ENCODE data around the gene HPSE2.

HPSE2 gene

DNA sequence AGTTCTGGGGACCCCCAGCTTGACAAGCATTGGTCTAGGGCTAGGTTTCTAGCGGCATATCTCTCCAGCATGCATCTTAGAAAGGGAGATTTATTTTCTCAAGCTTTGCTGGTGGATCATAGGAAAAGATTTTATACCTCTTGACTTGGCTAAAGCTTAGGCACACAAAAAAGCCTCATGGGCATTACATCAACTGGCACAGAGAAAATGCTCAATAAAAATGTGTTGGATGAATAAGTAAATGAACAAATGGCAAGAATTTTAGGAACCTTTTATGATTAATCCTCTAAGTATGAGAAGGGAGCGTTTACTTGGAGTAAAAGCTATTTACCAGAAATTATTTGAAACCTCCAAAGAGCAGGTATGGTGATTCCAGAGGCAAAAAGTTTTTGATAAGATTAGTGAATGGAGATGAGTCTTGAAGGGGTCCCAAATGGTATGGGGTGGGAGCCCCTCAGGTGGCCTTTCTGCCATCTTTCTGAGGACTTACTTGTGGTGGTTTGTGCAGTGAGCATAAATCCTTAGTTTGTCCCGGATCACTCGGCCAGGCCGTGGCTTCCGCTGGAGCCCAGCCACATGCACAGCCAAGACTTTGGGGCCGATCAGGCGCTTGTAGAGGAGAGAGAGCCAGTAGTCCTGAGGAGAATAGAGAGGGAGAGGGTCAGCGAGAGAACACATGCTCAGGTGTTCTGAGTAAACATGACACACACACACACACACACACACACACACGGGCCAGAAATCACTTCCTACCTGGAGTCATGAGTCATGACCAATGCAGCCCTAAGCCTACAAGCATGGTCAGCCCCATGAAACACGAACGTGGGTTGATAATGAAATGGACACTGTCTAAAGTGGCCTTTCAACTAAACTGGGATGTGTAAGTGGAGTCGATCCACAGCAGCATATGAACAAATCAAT lies 745.8 kb downstream of the HPSE2 start:
- peaks cover 8% of the 10 kb centered on the region for H3K27me3 Mint-ChIP-seq (ENCODE audit: low read depth)
- H3K27ac Mint-ChIP-seq = no peak overlapping the region
- H3K9me3 Mint-ChIP-seq = no peaks in the 10 kb centered on the region
- H3K4me3 Mint-ChIP-seq = no peak overlapping the region
- no peaks in the 10 kb centered on the region for H3K36me3 Mint-ChIP-seq (ENCODE audit: low read depth)
- H3K4me1 Mint-ChIP-seq (ENCODE audit: low read depth) = peaks cover 1% of the 10 kb centered on the region

DNA sequence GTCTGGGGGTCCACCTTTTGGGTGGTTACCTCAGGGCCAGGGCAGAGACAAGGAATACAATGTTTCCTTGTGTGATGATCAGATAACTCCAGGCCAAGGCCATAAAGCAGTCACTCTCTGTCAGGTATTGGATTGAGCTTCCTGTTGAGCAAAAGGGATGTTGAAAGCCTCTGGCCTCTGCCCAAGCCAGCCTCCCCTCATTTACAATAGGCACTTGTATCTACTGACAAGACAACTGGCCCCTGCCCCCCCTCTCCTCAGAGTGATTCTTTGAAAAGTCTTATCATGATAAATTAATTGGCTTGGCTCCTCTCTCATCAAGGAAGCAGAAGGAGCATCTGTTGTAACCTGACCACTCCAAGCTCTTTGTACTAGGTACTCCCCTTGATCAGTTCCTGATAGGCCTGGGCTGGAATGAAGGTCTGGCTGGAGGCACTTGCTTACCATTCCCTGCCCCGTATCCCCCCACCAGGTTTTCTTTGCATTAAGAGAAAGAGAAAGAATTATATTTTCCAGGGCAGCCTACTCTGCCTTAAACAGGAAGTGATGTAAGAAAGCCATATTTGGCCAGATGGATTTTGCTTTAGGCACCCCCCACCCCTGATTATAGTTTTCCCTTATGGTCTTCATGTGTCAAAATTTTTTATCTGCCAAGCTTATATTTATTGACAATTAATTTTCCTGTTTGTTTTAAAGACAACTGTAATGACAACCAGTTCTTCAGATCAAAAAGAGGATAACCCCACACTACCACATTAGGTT lies 746.8 kb downstream of the HPSE2 start:
- Mint-ChIP-seq H3K4me1 (ENCODE audit: low read depth) (peaks cover 1% of the 10 kb centered on the region), H3K4me3 (no peak overlapping the region), H3K36me3 (ENCODE audit: low read depth) (no peaks in the 10 kb centered on the region), H3K27ac (no peak overlapping the region), H3K27me3 (ENCODE audit: low read depth) (peaks cover 8% of the 10 kb centered on the region), H3K9me3 (no peaks in the 10 kb centered on the region)

DNA sequence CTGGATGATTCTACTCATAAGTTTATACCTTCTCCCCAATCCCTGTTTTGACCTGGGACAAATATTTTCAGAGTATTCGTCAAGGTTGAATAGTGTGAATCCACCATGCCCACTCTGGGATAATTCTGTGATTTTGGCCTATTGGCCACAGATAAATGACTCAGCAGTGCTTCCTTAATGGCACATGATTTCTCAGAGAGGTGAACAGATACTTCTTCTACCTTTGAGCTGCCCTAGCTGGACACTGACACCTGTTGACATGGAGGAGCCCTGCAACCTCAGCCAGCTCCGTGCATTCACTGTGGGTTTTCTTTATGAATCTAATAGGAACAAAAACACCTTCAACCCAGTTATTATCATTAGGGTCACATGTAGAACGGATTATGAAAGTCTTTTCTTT lies 748.0 kb downstream of the HPSE2 start:
- Mint-ChIP-seq H3K9me3 (no peaks in the 10 kb centered on the region), H3K36me3 (ENCODE audit: low read depth) (no peaks in the 10 kb centered on the region), H3K27ac (no peak overlapping the region), H3K4me3 (no peak overlapping the region), H3K27me3 (ENCODE audit: low read depth) (peaks cover 8% of the 10 kb centered on the region), H3K4me1 (ENCODE audit: low read depth) (peaks cover 1% of the 10 kb centered on the region)

DNA sequence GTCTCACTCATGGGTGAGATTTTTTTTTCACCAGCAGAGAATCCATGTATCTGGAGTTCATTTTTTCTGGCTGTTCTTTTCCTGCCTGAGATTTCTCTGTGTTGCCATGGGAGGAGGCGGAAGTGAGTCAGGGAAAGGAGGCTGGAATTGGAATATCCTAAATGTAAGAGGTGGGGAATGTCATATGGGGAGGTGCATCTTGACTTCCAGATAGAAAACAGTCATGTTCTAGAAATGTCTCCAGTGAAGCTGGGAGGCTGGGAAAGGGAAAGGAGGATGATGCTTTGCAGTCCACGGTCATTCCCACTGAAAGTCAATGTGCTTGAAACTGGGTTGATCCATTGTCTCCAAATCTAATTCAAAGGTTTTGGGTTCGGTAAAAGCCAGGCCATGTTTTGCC lies 749.2 kb downstream of the HPSE2 start:
- H3K4me1 Mint-ChIP-seq (ENCODE audit: low read depth) = peaks cover 1% of the 10 kb centered on the region
- no peaks in the 10 kb centered on the region for H3K9me3 Mint-ChIP-seq
- no peaks in the 10 kb centered on the region for H3K36me3 Mint-ChIP-seq (ENCODE audit: low read depth)
- no peak overlapping the region for H3K4me3 Mint-ChIP-seq
- H3K27me3 Mint-ChIP-seq (ENCODE audit: low read depth) = peaks cover 8% of the 10 kb centered on the region
- H3K27ac Mint-ChIP-seq = no peak overlapping the region

DNA sequence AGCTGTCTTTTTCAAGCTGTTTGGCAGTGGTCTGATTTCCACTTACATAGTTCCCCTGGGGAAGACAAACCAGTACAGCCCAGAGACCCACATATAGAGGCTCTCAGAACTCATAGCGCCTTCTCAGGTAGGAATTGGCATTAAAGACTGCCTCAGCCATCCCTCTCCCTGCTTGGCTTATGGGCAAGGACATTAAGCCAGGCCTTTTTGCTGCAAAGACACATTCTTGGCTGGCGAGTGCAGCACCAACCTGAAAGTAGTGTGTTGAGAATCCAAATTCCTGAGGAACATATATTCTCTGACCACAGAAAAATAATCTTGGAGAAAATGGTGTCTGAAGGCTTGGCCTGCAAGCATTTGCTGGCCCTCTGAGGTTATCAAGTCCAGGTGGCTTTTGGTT lies 749.7 kb downstream of the HPSE2 start:
- Mint-ChIP-seq H3K9me3 (no peaks in the 10 kb centered on the region), H3K4me3 (no peak overlapping the region), H3K4me1 (ENCODE audit: low read depth) (peaks cover 1% of the 10 kb centered on the region), H3K27ac (no peak overlapping the region), H3K36me3 (ENCODE audit: low read depth) (no peaks in the 10 kb centered on the region), H3K27me3 (ENCODE audit: low read depth) (peaks cover 8% of the 10 kb centered on the region)

DNA sequence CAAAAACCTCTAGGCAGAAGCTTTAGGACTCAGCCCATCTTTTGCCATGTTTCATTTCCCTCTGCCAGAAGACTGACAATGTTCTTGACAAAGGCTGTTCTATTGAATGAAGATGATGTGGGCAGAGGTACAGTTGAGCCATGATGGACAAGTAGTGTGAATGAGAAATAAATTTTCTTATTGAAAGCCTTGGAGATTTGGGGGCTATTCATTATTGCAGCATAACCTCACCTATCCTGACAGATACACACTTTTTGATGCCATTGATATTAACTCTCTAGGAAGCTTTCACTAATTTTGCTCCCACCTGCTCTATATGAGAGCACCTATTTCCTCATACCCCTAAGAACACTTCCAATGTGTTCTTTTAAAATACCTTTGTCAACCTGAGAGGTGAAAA lies 752.0 kb downstream of the HPSE2 start:
- no peaks in the 10 kb centered on the region for H3K36me3 Mint-ChIP-seq (ENCODE audit: low read depth)
- no peaks in the 10 kb centered on the region for H3K9me3 Mint-ChIP-seq
- H3K27ac Mint-ChIP-seq = no peak overlapping the region
- H3K4me1 Mint-ChIP-seq (ENCODE audit: low read depth) = no peaks in the 10 kb centered on the region
- no peak overlapping the region for H3K4me3 Mint-ChIP-seq
- peaks cover 8% of the 10 kb centered on the region for H3K27me3 Mint-ChIP-seq (ENCODE audit: low read depth)

DNA sequence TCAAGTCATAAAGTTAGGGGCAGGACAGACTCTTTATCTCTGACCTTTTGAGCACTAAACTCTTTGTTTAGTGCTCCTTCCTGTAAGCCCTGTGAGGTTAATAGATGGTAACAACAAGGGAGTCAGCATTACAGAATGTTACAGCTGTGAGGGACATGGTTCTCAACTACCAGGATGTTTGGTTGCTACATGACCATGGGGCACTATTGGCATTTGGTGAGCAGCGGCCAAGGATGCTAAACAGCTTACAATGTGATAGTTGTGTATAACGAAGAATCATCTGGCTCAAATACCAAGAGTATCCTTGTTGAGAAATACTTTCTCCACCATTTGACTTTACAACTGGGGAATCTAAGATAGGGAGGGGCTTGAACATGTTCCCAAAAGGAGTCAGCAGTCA lies 753.6 kb downstream of the HPSE2 start:
- Mint-ChIP-seq H3K4me1 (ENCODE audit: low read depth) (no peaks in the 10 kb centered on the region), H3K4me3 (no peak overlapping the region), H3K27me3 (ENCODE audit: low read depth) (peaks cover 8% of the 10 kb centered on the region), H3K36me3 (ENCODE audit: low read depth) (no peaks in the 10 kb centered on the region), H3K27ac (no peak overlapping the region), H3K9me3 (no peaks in the 10 kb centered on the region)

DNA sequence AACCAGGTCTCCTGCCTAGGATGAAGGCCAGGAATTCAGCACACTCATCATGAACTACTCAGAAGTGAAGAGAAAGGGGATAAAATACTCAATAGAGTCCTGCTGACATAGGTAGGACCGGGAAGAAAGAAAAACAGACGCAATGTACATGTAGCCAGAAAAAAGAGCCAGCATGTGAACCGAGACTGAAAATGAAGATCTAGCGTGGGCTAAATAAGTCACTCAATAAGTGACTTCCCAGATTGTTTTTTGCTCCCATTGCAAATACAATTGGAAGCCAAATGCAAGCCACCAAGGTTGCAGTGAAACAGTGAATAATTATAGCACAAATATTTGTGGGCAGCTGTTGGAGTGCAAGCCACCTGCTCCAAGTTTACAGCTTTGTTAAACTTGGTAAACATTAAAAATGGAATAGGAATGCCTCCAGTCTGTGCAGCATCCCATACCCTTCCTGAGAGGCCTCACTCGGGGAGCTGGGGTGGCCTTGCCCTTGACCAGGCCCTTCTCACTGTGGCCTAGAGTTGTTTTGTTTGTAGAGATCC lies 754.2 kb downstream of the HPSE2 start:
- Mint-ChIP-seq H3K9me3 (no peaks in the 10 kb centered on the region), H3K27me3 (ENCODE audit: low read depth) (peaks cover 8% of the 10 kb centered on the region), H3K27ac (no peak overlapping the region), H3K4me1 (ENCODE audit: low read depth) (no peaks in the 10 kb centered on the region), H3K4me3 (no peak overlapping the region), H3K36me3 (ENCODE audit: low read depth) (no peaks in the 10 kb centered on the region)

DNA sequence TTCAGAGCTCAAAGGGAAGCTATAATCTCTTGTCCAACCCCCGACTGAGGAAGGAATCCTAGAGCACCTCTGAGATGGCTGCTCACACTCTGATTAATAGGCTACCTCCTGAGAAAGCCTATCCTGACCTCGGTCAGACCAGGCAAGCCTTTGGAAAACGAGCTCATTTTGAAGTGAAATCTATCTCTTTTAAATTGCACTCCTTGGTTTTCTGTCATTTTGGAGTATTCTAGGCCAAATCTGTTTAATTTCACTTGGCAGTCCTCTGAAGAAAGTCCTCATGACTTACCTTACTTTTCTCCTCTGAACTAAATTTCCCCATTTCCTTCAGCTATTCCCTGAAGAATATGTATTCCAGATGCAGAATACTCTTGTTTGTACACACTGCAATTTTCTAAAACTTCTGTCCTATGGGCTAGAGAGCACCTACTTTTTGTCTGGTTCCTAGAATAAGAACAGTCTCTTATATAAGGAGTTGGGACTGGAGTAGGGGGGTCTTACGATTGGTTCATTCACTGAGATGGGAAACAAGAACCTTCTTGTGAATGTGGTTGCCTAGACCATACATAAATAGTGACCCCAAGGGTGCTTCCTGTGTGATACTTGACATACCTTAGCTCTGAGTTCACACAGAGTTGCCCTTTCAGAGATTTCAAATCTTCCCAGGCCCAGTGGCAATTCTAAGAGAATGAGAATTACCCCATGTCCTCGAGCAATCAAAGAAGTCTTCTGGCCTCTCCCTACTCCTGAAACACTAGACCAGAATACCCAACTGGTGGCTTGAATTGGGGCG lies 757.0 kb downstream of the HPSE2 start:
- Mint-ChIP-seq H3K4me1 (ENCODE audit: low read depth) (no peaks in the 10 kb centered on the region), H3K36me3 (ENCODE audit: low read depth) (no peaks in the 10 kb centered on the region), H3K27me3 (ENCODE audit: low read depth) (no peaks in the 10 kb centered on the region), H3K4me3 (no peak overlapping the region), H3K9me3 (no peaks in the 10 kb centered on the region), H3K27ac (no peak overlapping the region)

DNA sequence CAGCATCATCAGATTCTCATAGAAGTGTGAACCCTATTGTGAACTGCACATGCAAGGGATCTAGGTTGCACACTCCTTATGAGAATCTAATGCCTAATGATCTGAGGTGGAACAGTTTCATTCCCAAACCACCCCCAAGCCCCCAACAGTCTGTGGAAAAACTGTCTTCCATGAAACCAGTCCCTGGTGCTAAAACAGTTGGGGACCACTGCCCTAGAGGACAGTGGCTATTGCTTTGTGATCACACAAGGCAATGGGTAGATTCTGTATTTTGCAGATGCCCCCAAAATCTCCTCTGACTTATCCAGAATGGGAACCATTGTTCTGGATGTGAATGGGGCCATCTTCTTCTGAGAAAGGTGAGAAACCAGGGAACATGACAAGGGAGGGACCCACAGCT lies 757.8 kb downstream of the HPSE2 start:
- no peaks in the 10 kb centered on the region for H3K9me3 Mint-ChIP-seq
- H3K4me1 Mint-ChIP-seq (ENCODE audit: low read depth) = no peaks in the 10 kb centered on the region
- no peaks in the 10 kb centered on the region for H3K27me3 Mint-ChIP-seq (ENCODE audit: low read depth)
- H3K36me3 Mint-ChIP-seq (ENCODE audit: low read depth) = no peaks in the 10 kb centered on the region
- no peak overlapping the region for H3K4me3 Mint-ChIP-seq
- no peak overlapping the region for H3K27ac Mint-ChIP-seq

DNA sequence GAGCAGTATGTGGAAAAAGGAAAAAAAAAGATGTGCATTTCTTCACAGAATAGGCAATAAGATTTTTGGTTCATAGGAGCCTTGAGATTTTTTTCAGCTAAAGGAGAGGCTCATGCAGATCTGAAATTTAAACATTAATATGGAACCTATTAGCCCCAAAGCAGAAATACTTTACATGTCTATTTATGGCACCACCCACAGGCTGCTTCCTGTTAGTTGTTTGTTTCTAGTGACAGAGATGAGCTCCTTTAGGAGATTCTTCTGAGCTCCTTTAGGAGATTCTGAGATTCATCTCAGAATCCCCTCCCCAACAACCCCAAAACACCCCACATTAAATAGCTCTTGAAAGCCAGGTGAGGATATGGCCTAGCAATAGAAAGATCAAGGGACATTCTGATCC lies 761.0 kb downstream of the HPSE2 start:
- no peaks in the 10 kb centered on the region for H3K4me1 Mint-ChIP-seq (ENCODE audit: low read depth)
- H3K4me3 Mint-ChIP-seq = no peak overlapping the region
- no peaks in the 10 kb centered on the region for H3K36me3 Mint-ChIP-seq (ENCODE audit: low read depth)
- H3K27me3 Mint-ChIP-seq (ENCODE audit: low read depth) = peaks cover 18% of the 10 kb centered on the region
- H3K27ac Mint-ChIP-seq = no peak overlapping the region
- H3K9me3 Mint-ChIP-seq = no peaks in the 10 kb centered on the region

DNA sequence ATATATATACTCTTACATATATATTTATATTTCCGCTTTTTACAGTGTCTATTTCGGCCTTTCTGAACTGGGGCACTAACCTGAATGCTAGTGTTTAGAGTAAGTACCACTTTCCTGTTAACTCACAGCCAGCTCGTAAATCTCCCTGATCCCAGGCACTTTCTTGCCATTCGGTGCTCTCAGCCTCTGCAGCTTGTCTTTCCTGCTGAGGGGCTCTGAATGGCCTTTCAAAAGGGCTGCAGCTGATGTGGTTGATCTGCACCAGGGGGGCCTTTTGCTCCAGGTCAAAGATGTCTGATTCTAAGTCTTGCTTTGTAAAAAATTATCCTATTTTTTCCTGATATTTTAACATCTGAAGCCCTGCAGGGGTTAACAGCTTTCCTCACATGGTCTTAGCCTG lies 763.5 kb downstream of the HPSE2 start:
- Mint-ChIP-seq H3K4me3 (no peak overlapping the region), H3K36me3 (ENCODE audit: low read depth) (no peaks in the 10 kb centered on the region), H3K27ac (no peak overlapping the region), H3K27me3 (ENCODE audit: low read depth) (peaks cover 32% of the 10 kb centered on the region), H3K9me3 (no peaks in the 10 kb centered on the region), H3K4me1 (ENCODE audit: low read depth) (peaks cover 2% of the 10 kb centered on the region)

DNA sequence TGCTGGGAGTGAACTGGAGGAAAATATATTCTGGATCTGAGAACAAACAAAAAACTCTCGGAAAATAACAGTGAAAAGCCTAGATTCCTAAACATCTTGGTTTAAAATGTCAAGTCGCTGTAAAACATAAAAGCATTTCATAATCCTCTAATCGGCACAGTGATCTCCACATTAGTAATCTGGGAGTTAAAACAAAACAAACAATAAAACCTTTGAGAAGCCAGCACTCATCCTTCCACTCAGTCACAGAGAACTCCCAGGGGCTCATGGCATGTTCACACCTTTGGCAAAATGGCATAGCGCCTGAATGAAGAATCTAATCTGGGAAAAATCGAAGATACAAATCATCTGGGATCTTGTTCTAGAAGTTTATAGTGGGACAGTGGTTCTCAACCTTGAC lies 764.8 kb downstream of the HPSE2 start:
- Mint-ChIP-seq H3K4me1 (ENCODE audit: low read depth) (peaks cover 2% of the 10 kb centered on the region), H3K27me3 (ENCODE audit: low read depth) (peaks cover 35% of the 10 kb centered on the region), H3K9me3 (no peaks in the 10 kb centered on the region), H3K27ac (no peak overlapping the region), H3K4me3 (no peak overlapping the region), H3K36me3 (ENCODE audit: low read depth) (no peaks in the 10 kb centered on the region)

Data from T-helper 1 cell treated with Interleukin-12 subunit alpha and Interleukin-12 subunit beta and Interleukin-4 antibody, amounts not matched to agents 30 μg/mL and 1 μg/mL, for 36 hours (primary cell).